ENCODE results near the gene NAALADL1. TPM values are rescaled to one million over a fixed set of nuclear protein-coding genes. Genes with fewer than 3 reads are reported as not detected.
A peak's percentile ranks its signal among the peaks of the same experiment; 100 is the strongest.

The NAALADL1 gene
- total and polyA plus RNA-seq, 9 of the 15 experiments (the other 6 are each of a cell fraction or from before 2014, with no cell fraction given) = 0.06 to 0.72 (median 0.22) TPM; not detected in 4

- WGBS (ENCODE audit: insufficient coverage, low coverage, missing lambda C conversion rate) = 25% methylated on average over 23 of the region's 23 CpGs
- H3K9me1 ChIP-seq (ENCODE audit: control insufficient read depth, insufficient read depth, low read length) = no peaks in the 10 kb centered on the region
- ATAC-seq (peak; percentile 16), DNase-seq (ENCODE audit: extremely low read depth in 1 of 4, low spot score in 3 of 4) (no peak), FAIRE-seq (no peak)
- H3K4me2 ChIP-seq (ENCODE audit: insufficient read depth, low read length) = peak overlapping the region; percentile 98
- ChIA-PET CTCF (ENCODE audit: low intra/inter-chr PET ratio) (interaction anchor here (1.4 kb wide), 1 partner anchor 72 kb away, joined by 3 read pairs; no protein-coding TSS in a partner anchor), POLR2A (interaction anchor here (0.6 to 1.5 kb wide), 13 partner anchors 9 to 285 kb away, joined by 3 to 7 read pairs (median 4); partner anchors contain the start of genes TM7SF2 and ZNHIT2)
- H3K4me3 ChIP-seq = peak overlapping the region; percentile 81
- no peaks in the 10 kb centered on the region for H3K9me3 ChIP-seq (replicated peaks; ENCODE audit: control insufficient read depth, insufficient read depth, low read depth, low read length)
- BruUV-seq (replicated peaks) = TSS peak; percentile 72
- H3K27ac ChIP-seq (ENCODE audit: extremely low read depth, low read depth, low read length) = peak overlapping the region; percentile 90
- peak overlapping the region; percentile 96 for H3K9ac ChIP-seq (ENCODE audit: insufficient read depth in 1 of 2, low read depth in 2 of 2, low read length in 2 of 2)
- TF ChIP-seq NFYB (IDR thresholded peaks at IDR 0.05; ENCODE audit: extremely low read depth, insufficient read length) (peak; percentile 9), HINFP (tag; conservative IDR thresholded peaks at IDR 0.05; ENCODE audit: low read depth) (no peak), FOXA3 (CRISPR knock-in tag; conservative IDR thresholded peaks at IDR 0.05 in 1 of 2, IDR thresholded peaks at IDR 0.05 in 1 of 2) (0 out of 4 replicates have a peak, but pooled peaks of 1 of the 2 experiments have one; percentile 14), ZBTB1 (CRISPR knock-in tag; IDR thresholded peaks at IDR 0.05; ENCODE audit: borderline replicate concordance, low read depth) (peak; percentile 27; the same call in 1 of the 2 replicates), USF1 (CRISPR knock-in tag; IDR thresholded peaks at IDR 0.05) (peak; percentile 32; the same call in 1 of the 2 replicates), SMAD3 (CRISPR knock-in tag; conservative IDR thresholded peaks at IDR 0.05) (no peak), TFE3 (CRISPR knock-in tag; IDR thresholded peaks at IDR 0.05) (no peak), KAT7 (CRISPR knock-in tag; IDR thresholded peaks at IDR 0.05; ENCODE audit: borderline replicate concordance) (0 out of 2 replicates have a peak, but pooled peaks have one; percentile 43), ZZZ3 (IDR thresholded peaks at IDR 0.05) (no peak), RB1 (IDR thresholded peaks at IDR 0.05; ENCODE audit: low read depth) (no peak)
- in situ Hi-C loops (cut with MboI) = no loop called here
- no peaks in the 10 kb centered on the region; the same call in 1 of the 2 replicates for H4K20me1 ChIP-seq (replicated peaks; ENCODE audit: control insufficient read depth, insufficient read depth, low read length)
- intact Hi-C loops (cut with micrococcal nuclease) = loop anchor here (5.0 kb wide), 1 partner anchor 57 kb away; the partner anchor contains the start of gene SNX15
- H2AFZ ChIP-seq (ENCODE audit: low read depth, low read length) = peak overlapping the region; percentile 89
- H3K27me3 ChIP-seq (ENCODE audit: control insufficient read depth in 2 of 2, insufficient read depth in 2 of 2, low read length in 2 of 2) = no peaks in the 10 kb centered on the region; a peak in 1 of 5 replicates
- H3K79me2 ChIP-seq (ENCODE audit: control insufficient read depth, insufficient read depth, low read length) = peaks cover 51% of the 10 kb centered on the region
- H3K4me1 ChIP-seq (replicated peaks in 1 of 2; ENCODE audit: control insufficient read depth in 2 of 2, insufficient read depth in 2 of 2, low read length in 2 of 2) = peaks cover 16 to 20% of the 10 kb centered on the region in 2 experiments
- peaks cover 78% of the 10 kb centered on the region for H3K36me3 ChIP-seq (ENCODE audit: control insufficient read depth, insufficient read depth, low read length)
These were observed 26.4 kb upstream of the NAALADL1 start for GRCh38 chr11:65084598-65085375.

Measured in K562 (cell line).